Measurements from ENCODE around the gene CDKN1B.

- TF ChIP-seq, protein P1, sequence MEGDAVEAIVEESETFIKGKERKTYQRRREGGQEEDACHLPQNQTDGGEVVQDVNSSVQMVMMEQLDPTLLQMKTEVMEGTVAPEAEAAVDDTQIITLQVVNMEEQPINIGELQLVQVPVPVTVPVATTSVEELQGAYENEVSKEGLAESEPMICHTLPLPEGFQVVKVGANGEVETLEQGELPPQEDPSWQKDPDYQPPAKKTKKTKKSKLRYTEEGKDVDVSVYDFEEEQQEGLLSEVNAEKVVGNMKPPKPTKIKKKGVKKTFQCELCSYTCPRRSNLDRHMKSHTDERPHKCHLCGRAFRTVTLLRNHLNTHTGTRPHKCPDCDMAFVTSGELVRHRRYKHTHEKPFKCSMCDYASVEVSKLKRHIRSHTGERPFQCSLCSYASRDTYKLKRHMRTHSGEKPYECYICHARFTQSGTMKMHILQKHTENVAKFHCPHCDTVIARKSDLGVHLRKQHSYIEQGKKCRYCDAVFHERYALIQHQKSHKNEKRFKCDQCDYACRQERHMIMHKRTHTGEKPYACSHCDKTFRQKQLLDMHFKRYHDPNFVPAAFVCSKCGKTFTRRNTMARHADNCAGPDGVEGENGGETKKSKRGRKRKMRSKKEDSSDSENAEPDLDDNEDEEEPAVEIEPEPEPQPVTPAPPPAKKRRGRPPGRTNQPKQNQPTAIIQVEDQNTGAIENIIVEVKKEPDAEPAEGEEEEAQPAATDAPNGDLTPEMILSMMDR (IDR thresholded peaks at IDR 0.05): peak in 1 of 6 experiments; percentile 19
- no peak for TF ChIP-seq POLR2A (IDR thresholded peaks at IDR 0.05)
Measured at GRCh38 chr12:12725956-12726554, 8.9 kb downstream of the CDKN1B start.

Measured in adrenal gland (tissue), 5 donors.